OCI-LY1 (cell line): ENCODE measurements around the gene ZNF584.

Experiments used
- H2AFZ ChIP-seq: fragments of 200-600 bp; sonication (generic), shearing (Covaris generic); 2 replicates; pipeline ENCODE4 v1.6.0; 2014; ENCODE audit warnings: antibody characterized with exemption, mild to moderate bottlenecking, low read length
- H3F3A ChIP-seq: fragments of 200-600 bp; sonication (generic), shearing (Covaris generic); 2 replicates; pipeline ENCODE4 v1.6.0; 2014; ENCODE audit warnings: mild to moderate bottlenecking, antibody characterized with exemption, low read length, moderate library complexity; ENCODE audit not compliant: insufficient read depth
- H3K27ac ChIP-seq: fragments of 200-600 bp; sonication (generic); 2 replicates; pipeline ENCODE4 v1.5.1; 2014; ENCODE audit warnings: low read length, mixed run types, mild to moderate bottlenecking, low read depth; ENCODE audit not compliant: poor library complexity, severe bottlenecking
- H3K27me3 ChIP-seq: fragments of 200-600 bp; sonication (generic); 2 replicates; pipeline ENCODE4 v1.6.0; 2014; ENCODE audit warnings: antibody characterized with exemption, mild to moderate bottlenecking, low read length, moderate library complexity; ENCODE audit not compliant: insufficient read depth
- H3K36me3 ChIP-seq: fragments of 200-600 bp; sonication (generic); 2 replicates; pipeline ENCODE4 v1.6.1; 2014; ENCODE audit warnings: mild to moderate bottlenecking, antibody characterized with exemption, low read length, moderate library complexity, mixed read lengths; ENCODE audit not compliant: insufficient read depth
- H3K4me1 ChIP-seq: fragments of 200-600 bp; sonication (generic); 2 replicates; pipeline ENCODE4 v1.5.1; 2014; ENCODE audit warnings: mild to moderate bottlenecking, low read length, moderate library complexity; ENCODE audit not compliant: insufficient read depth, severe bottlenecking
- H3K4me2 ChIP-seq: fragments of 200-600 bp; sonication (generic), shearing (Covaris generic); 2 replicates; pipeline ENCODE4 v1.6.1; 2014; ENCODE audit warnings: low read length
- H3K4me3 ChIP-seq: fragments of 200-600 bp; sonication (generic); 2 replicates; pipeline ENCODE4 v1.5.1; 2014; ENCODE audit warnings: low read length, low read depth, mild to moderate bottlenecking, mixed read lengths; ENCODE audit not compliant: poor library complexity, severe bottlenecking
- H3K79me2 ChIP-seq: fragments of 200-600 bp; shearing (Covaris generic); 2 replicates; pipeline ENCODE4 v1.6.1; 2016; ENCODE audit warnings: mixed run types, low read length, mixed read lengths; ENCODE audit not compliant: insufficient read depth
- H3K9ac ChIP-seq: fragments of 200-600 bp; sonication (generic), shearing (Covaris generic); 2 replicates; pipeline ENCODE4 v1.6.1; 2014; ENCODE audit warnings: mild to moderate bottlenecking, low read length, mixed read lengths
- H3K9me2 ChIP-seq: fragments of 200-600 bp; sonication (generic), shearing (Covaris generic); 2 replicates; pipeline ENCODE4 v1.6.1; 2014; ENCODE audit warnings: low read depth, mild to moderate bottlenecking, low read length, mixed read lengths
- H3K9me3 ChIP-seq: fragments of 200-600 bp; shearing (Covaris generic); 2 replicates; pipeline ENCODE4 v1.6.1; 2014; ENCODE audit warnings: low read length, mixed read lengths
- H4K20me1 ChIP-seq: fragments of 200-600 bp; sonication (generic), shearing (Covaris generic); 2 replicates; pipeline ENCODE4 v1.6.0; 2016; ENCODE audit warnings: mild to moderate bottlenecking, low read length; ENCODE audit not compliant: insufficient read depth
- EZH2 ChIP-seq: fragments of 200-600 bp; sonication (generic), shearing (Covaris generic); IDR thresholded peaks from 2 replicates; pipeline ENCODE4 v1.8.0; 2017; ENCODE audit warnings: borderline replicate concordance, mixed run types, mild to moderate bottlenecking, antibody characterized with exemption, low read length, moderate library complexity, mixed read lengths
- TF ChIP-seq, protein P1 (sequence below): fragments of 200-600 bp; sonication (generic), shearing (Covaris generic); IDR thresholded peaks from 2 replicates; pipeline ENCODE4 v1.5.1; 2017; ENCODE audit warnings: mild to moderate bottlenecking, antibody characterized with exemption, low read length, moderate library complexity, mixed read lengths

ZNF584 gene

DNA sequence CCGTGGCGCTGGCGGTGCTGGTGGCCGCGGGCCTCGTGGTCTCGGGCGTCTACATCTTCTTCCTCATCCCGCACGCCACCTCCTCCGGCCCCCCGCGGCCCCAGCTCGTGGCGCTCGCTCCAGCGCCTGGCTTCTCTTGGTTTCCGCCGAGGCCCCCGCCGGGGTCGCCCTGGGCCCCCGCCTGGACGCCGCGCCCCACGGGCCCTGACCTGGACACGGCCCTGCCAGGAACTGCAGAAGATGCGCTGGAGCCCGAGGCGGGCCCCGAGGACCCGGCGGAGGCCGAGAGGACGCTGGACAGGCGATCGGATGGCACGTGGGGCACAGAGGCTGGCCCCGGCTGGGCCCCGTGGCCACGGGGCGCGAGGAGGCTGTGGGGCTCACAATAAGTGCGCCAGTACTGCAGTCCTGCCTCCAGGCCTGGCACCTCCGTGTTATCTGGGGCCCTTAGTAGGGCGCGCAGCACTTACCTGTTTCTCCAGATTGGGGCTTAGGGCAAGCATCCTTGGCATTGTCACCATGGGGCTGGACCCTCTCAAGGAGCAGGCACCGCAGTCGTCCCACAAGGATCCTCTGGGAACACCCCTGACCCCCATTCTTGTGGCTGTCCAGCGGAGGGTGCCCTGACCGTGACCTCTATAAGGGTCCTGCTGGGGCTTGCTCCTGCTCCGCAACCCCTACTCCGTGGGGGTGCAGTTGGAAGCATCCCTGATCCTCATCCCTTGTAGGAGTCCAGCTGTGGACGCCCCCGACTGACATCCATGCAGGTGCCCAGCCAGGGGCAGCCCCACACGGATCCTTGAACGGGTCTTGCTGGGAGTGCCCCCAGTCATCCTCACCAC is 11.5 kb upstream of the ZNF584 start:
- Histone ChIP-seq H3K4me3 (no peak overlapping the region), H3K9me2 (no peaks in the 10 kb centered on the region), H3K27ac (no peak overlapping the region), H3K27me3 (no peaks in the 10 kb centered on the region), H3K9me3 (no peaks in the 10 kb centered on the region), H3F3A (no peaks in the 10 kb centered on the region), H3K4me2 (no peak overlapping the region), H3K79me2 (no peaks in the 10 kb centered on the region), H3K4me1 (peaks cover 10% of the 10 kb centered on the region), H4K20me1 (no peaks in the 10 kb centered on the region), H3K9ac (no peak overlapping the region), H2AFZ (no peak overlapping the region), H3K36me3 (peaks cover 41% of the 10 kb centered on the region)
- TF ChIP-seq, protein P1, sequence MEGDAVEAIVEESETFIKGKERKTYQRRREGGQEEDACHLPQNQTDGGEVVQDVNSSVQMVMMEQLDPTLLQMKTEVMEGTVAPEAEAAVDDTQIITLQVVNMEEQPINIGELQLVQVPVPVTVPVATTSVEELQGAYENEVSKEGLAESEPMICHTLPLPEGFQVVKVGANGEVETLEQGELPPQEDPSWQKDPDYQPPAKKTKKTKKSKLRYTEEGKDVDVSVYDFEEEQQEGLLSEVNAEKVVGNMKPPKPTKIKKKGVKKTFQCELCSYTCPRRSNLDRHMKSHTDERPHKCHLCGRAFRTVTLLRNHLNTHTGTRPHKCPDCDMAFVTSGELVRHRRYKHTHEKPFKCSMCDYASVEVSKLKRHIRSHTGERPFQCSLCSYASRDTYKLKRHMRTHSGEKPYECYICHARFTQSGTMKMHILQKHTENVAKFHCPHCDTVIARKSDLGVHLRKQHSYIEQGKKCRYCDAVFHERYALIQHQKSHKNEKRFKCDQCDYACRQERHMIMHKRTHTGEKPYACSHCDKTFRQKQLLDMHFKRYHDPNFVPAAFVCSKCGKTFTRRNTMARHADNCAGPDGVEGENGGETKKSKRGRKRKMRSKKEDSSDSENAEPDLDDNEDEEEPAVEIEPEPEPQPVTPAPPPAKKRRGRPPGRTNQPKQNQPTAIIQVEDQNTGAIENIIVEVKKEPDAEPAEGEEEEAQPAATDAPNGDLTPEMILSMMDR = no peak
- no peak for TF ChIP-seq EZH2

- H3K79me2 ChIP-seq = no peaks in the 10 kb centered on the region
- TF ChIP-seq, protein P1 = no peak
- no peak for TF ChIP-seq EZH2
- H3K9me3 ChIP-seq = no peaks in the 10 kb centered on the region
- no peaks in the 10 kb centered on the region for H3K27me3 ChIP-seq
- H2AFZ ChIP-seq = no peak overlapping the region
- no peaks in the 10 kb centered on the region for H3F3A ChIP-seq
- H3K4me3 ChIP-seq = no peak overlapping the region
- H3K9ac ChIP-seq = no peak overlapping the region
- H3K4me1 ChIP-seq = peaks cover 16% of the 10 kb centered on the region
- H3K4me2 ChIP-seq = no peak overlapping the region
- H3K9me2 ChIP-seq = no peaks in the 10 kb centered on the region
- H4K20me1 ChIP-seq = no peaks in the 10 kb centered on the region
- peaks cover 34% of the 10 kb centered on the region for H3K36me3 ChIP-seq
- no peak overlapping the region for H3K27ac ChIP-seq
These were observed 10.9 kb upstream of the ZNF584 start for GRCh38 chr19:58397533-58398037.

GRCh38 chr19:58398087-58398486 is 10.4 kb upstream of the ZNF584 start:
- Histone ChIP-seq H3K36me3 (peaks cover 29% of the 10 kb centered on the region), H3K4me3 (no peak overlapping the region), H3K4me1 (peaks cover 16% of the 10 kb centered on the region), H3K27me3 (no peaks in the 10 kb centered on the region), H3K4me2 (no peak overlapping the region), H2AFZ (no peak overlapping the region), H3K79me2 (no peaks in the 10 kb centered on the region), H3K9ac (no peak overlapping the region), H3K27ac (no peak overlapping the region), H3K9me2 (no peaks in the 10 kb centered on the region), H3F3A (0 out of 2 replicates have a peak, but pooled peaks cover 3% of the 10 kb centered on the region), H3K9me3 (no peaks in the 10 kb centered on the region), H4K20me1 (no peaks in the 10 kb centered on the region)
- TF ChIP-seq, protein P1 = no peak
- TF ChIP-seq EZH2 = no peak
